SIG-M5 treated with dmso at 0.1 percent for 504 hours (cell line): ENCODE data around the gene DIO3.
"Not testable (repeated sequence)": the region's sequence is repeated elsewhere in the genome, so short reads cannot be mapped to it uniquely, and the experiment has no call there.

Experiments
- DNase-seq: peaks from one replicate; lab custom pipeline; 2025; ENCODE audit not compliant: unreplicated experiment; lab: John Stamatoyannopoulos, UW

Gene DIO3

DNA sequence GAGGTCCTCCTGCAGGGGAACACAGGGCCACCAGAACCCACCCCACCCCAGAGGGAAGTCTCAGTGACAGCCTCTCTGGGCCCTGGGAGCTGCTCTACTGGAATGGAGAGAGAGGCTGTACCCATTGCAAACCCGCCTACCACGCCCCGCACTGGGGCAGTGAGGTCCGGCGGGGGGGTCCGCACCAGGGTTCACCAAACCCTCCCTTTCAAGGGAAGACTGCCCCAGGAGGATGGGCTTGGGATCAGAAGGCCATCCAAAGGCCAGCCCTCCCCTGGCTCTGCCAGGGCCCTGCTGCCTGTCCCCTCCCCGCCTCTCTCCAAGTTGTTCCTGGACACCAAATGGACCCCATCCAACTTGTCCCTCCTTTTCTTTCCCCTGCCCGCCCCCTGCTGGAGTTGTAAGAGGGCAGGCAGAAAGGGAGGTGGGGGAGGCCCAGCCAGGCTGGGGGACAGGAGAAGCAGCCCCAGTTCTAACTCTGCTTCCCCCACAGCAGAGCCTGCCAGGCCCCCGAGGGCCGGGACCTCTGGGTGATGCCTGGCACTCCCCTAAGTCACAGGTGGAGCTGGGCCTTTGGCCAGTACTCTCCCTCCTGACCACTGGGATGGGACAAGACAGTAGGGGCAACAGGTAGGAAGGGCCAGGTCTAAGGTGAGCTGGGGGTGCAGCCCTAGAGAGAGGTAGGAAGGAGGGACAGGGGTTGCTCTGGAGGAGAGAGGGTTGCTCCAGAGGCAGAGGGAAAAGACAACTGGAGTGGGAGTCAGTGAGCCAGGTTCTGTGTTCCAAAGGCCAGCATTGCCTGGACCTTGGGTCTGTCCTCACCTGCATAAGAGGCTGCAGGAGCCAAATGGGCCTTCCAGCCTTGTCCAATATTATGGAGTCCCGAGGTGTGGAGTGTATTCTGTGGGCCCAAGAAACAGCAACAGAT lies 3.2 kb upstream of the DIO3 start:
- no peak for DNase-seq

DNA sequence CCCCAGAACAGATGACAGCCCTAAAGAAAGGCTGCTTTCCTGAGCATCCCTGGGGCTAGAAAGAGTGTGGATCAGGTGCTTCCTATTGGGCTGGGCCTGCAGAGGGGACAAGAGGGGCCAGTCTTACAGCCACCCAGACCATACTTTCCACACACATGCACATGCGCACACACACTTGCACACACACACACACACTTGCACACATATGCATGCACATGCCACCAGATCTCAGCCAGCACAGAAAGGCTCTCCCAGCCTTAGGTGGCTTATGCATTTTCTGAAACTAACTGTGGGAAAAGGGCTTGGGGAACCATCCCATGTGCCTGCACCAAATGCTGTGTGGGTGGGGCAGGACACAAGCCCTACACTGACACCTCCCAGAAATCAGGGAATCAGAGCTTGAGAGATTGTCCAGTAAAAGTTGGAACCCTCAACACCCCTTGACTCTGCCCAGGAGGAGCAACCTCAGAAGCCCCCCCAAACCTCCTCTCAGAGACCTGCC lies 2.5 kb upstream of the DIO3 start:
- DNase-seq: no peak

DNA sequence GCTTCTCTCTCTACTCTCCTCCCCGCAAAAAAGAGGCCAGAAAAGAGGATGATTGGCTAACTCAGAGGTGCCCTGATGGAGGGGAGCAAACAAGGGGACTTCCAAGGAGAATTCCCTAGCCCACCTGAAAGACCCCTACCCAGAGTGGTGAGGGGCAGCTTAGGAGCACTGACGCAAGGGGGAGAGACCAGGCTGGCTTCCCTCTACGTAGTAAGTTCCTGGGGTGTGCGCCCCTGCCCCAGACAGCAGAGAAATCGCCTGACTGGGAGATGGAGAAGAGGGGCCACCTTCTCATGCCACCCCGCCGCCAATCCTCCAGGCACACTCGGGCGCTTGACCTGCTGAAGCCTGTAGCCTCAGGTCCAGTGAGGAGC lies 2.1 kb upstream of the DIO3 start:
- DNase-seq: no peak

- DNase-seq: no peak
These were observed 1.4 kb upstream of the DIO3 start for GRCh38 chr14:101559624-101560533.

DNA sequence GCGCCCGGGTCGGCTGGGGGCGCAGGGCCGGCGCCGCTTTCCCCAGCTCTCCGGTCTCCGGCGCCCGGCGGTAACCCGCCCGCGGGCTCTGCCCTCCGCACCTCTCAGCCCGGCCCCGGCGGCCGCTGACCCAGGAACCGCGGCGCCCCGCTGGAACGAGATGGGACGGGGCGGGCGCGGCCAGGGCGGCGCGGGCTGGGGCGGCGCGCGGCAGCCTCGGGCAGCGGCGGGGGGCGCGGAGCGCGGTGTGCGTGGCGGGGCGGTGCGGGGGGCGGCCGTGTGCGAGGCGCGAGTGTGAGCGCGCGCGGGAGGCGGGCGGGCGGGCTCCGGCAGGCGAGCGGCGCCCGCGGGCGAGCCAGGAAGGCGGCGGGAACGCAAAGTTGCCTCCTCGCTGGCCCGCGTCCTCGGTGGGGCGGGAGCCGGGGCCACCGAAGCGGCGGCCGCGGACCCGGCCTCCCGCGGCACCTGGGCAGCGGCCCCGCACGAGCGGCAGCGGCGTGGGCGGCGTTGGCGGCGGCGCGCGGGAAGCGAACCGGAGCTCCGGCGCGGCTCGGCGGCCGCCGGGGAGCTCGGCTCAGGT lies 671 bp upstream of the DIO3 start:
- DNase-seq: no peak

DNA sequence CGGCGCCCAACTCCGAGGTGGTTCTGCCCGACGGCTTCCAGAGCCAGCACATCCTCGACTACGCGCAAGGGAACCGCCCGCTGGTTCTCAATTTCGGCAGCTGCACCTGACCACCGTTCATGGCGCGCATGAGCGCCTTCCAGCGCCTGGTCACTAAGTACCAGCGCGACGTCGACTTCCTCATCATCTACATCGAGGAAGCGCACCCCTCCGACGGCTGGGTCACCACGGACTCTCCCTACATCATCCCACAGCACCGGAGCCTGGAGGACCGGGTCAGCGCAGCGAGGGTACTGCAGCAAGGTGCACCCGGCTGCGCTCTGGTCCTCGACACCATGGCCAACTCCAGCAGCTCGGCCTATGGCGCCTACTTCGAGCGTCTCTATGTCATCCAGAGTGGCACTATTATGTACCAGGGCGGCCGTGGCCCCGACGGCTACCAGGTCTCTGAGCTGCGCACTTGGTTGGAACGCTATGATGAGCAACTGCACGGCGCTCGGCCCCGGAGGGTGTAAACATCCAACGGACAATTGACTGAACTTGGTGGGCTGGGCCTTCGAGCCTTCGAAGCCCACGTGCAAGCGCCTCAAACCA lies 699 bp downstream of the DIO3 start:
- DNase-seq: no peak

DNA sequence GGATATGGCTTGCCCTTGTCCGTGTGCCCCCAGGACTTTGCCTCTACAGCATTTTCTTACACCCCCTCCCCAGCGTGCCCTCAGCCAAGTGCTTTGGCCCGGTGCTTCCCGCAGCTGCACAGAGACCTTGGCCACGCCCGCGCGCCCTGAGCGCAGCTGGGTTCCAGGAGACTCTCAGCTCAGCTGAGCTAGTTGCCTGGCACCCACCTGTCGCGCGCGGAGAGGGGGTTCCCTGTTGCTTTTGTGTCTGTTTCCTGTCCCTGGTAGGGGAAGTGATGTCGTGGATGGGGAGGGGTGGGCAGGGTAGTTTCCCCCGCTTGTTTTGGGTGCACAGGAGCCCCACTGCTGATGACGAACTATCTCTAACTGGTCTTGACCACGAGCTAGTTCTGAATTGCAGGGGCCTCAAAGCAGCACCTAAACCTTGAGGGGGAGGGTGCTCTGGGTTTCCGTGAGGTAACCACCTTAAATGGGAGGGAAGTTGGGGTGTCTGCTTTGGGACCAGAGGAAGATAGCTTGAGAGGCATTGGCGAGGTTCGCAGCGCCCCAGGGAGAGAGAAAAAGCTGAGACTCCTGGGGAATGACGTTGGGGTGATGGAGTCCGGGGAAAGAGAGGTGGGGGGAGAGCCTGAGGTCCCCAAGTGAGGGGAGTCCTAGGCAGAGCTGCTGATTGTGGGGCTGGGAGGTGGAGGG lies 1.5 kb downstream of the DIO3 start:
- DNase-seq: no peak

GRCh38 chr14:101563352-101563653 lies 2.0 kb downstream of the DIO3 start:
- DNase-seq: no peak

GRCh38 chr14:101563654-101564443 lies 2.6 kb downstream of the DIO3 start:
- DNase-seq: no peak

- DNase-seq: no peak
These were observed 3.1 kb downstream of the DIO3 start for GRCh38 chr14:101564444-101564776.

GRCh38 chr14:101564819-101565698 lies 3.8 kb downstream of the DIO3 start:
- no peak for DNase-seq

- no peak for DNase-seq
These were observed 6.0 kb downstream of the DIO3 start for GRCh38 chr14:101567252-101567651.

DNA sequence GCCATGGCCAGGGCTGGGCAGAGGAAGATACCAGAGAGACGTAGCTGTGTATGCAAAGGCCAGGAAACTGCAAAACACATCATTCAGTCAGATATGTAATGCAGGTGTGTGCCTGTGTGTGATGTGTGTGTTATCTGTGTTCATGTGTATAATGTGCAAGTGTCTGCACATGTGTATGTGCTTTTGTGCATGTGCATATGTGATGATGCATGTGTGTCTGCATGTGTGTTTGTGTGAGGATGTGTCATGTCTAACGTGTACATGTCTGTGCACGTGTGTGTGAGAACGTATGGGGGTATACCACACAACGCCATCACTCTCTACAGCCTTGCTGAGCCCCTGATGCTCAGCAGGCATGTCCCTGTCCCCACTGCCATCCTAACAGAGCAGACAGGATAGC lies 9.7 kb downstream of the DIO3 start:
- no peak for DNase-seq

DNA sequence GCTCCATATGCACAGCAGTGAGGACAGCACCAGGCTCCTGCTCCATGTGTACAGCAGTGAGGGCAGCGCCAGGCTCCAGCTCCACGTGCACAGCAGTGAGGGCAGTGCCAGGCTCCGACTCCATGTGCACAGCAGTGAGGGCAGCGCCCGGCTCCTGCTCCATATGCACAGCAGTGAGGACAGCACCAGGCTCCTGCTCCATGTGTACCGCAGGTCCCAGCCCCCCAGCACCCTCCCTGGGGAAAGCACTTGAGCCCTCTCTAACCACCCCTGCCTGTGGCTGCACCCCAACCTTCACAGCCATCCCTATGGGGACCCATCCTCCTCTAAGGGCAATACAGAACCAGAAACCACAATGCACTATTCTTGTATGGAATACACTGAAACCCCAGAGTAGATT lies 11.2 kb downstream of the DIO3 start:
- DNase-seq: not testable (repeated sequence)

DNA sequence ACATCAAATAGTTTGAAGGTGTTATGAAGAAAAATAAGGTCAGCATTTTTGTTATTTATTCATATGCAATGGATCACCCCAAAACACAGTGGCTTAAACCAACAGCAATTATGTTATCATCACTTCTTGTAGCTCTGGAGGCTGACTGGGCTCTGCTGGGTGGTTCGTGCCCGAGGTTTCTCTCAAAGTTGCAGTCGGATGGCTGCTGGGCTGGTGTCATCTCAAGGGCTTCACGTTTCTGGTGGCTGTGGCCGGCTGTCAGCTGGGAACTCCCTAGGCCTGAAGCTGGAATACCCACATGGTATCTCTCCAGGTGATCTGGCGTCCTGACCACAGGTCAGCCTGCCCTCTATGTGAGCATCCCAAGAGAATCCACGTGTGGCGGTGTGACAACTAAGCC lies 12.0 kb downstream of the DIO3 start:
- no peak for DNase-seq

GRCh38 chr14:101575581-101575980 lies 14.3 kb downstream of the DIO3 start:
- no peak for DNase-seq

DNA sequence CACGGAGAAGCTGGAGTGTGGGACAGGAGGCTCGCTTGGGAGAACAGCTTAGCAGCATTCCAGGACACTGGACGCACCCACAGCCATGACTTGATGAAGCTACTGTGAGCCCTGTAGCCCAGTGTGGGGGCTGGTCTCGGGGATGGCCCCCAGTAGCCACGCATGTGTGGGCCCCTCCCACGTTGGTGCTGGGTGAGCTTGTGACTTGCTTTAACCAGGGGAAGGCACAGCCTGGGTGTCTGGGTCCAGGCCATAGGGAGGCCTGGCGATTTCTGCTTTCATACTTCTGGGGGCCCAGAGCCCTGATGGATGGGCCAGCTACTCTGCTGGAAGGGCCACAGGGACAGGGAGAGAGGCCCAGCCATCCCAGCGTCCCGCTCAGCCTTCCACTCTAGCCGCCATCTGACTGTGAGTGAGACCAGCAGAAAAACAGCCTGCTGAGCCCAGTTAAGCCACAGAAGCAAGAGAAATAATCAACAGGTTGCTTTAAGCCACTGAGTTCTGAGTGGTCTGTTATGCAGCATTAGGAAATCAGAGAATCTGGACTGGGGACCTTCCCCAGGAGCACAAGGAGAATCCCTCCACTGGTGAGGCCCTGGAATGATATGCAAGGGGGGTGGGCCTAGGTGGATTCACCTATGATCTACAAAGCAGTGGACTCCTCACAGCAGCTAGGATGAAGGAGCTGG lies 16.1 kb downstream of the DIO3 start:
- no peak for DNase-seq

GRCh38 chr14:101578489-101578888 lies 17.2 kb downstream of the DIO3 start:
- no peak for DNase-seq
